ENCODE data around the gene ZNF322.

DNA sequence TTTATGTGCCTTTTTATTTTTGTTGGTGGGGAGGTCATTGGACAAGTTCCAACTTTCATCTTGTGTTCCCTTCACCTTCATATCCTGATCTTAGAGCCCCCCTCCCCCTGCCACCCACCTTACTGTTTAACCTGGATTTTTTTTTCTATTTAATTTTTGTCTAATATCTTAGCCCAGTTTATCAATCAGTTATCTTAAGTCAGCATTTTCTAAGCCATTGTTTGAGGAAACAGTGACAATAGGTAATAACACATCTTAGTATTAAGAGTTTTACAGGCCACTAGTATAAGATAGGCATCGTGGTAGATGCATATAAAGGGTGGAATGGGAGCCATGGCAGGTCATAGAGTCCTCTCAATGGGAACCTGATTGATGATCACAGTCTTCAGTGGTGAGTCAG, 60.4 kb downstream of the ZNF322 start:
- TF ChIP-seq, protein P1, sequence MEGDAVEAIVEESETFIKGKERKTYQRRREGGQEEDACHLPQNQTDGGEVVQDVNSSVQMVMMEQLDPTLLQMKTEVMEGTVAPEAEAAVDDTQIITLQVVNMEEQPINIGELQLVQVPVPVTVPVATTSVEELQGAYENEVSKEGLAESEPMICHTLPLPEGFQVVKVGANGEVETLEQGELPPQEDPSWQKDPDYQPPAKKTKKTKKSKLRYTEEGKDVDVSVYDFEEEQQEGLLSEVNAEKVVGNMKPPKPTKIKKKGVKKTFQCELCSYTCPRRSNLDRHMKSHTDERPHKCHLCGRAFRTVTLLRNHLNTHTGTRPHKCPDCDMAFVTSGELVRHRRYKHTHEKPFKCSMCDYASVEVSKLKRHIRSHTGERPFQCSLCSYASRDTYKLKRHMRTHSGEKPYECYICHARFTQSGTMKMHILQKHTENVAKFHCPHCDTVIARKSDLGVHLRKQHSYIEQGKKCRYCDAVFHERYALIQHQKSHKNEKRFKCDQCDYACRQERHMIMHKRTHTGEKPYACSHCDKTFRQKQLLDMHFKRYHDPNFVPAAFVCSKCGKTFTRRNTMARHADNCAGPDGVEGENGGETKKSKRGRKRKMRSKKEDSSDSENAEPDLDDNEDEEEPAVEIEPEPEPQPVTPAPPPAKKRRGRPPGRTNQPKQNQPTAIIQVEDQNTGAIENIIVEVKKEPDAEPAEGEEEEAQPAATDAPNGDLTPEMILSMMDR (IDR thresholded peaks at IDR 0.05) = no peak
- no peak for TF ChIP-seq POLR2A (IDR thresholded peaks at IDR 0.05)

All from lower leg skin (tissue), 3 donors.